CD4-positive, alpha-beta T cell (primary cell): ENCODE data around the gene SOX3. TPM values are rescaled to one million over a fixed set of nuclear protein-coding genes. Genes with fewer than 3 reads are reported as not detected.

ENCODE experiments used
- ATAC-seq: fragments of 200-7000 bp; cut with Tn5 transposase; one replicate; pipeline ENCODE4 v1.10.0; 2022; ENCODE audit warnings: mild to moderate bottlenecking; ENCODE audit not compliant: poor library complexity
- CTCF ChIA-PET: fragments of 350-600 bp; sonication (Branson Sonifier 250); formaldehyde crosslinking; loops from one replicate; lab custom pipeline; 2021; ENCODE audit warnings: antibody characterized with exemption, inconsistent platforms; lab: Charles Lee
- POLR2A ChIA-PET: fragments of 350-600 bp; sonication (Branson Sonifier 250); formaldehyde crosslinking; loops from one replicate; lab custom pipeline; 2021; ENCODE audit warnings: antibody characterized with exemption, inconsistent platforms; lab: Charles Lee
- DNase-seq, 14 experiments: peaks; one replicate each; pipeline ENCODE4 v3.0.0-alpha.2; 2013 to 2020; ENCODE audit warnings: mixed read lengths in 2 of 14
- H3K27ac ChIP-seq, 2 donors: one replicate each; pipeline versions ENCODE4 v1.5.1 to v1.7.0; 2013; ENCODE audit warnings: low read length in 2 of 2, low read depth in 1 of 2, mild to moderate bottlenecking in 1 of 2
- H3K27me3 ChIP-seq, 2 experiments: 1 replicate in 1 of 2; 2 replicates in 1 of 2; pipeline versions ENCODE4 v1.6.1 to v1.7.0; 2013; ENCODE audit warnings: low read length in 2 of 2, control low read depth in 1 of 2, mild to moderate bottlenecking in 1 of 2, moderate library complexity in 1 of 2; ENCODE audit not compliant: insufficient read depth in 2 of 2, control insufficient read depth in 1 of 2
- H3K36me3 ChIP-seq: one replicate; pipeline ENCODE4 v1.6.1; 2013; ENCODE audit warnings: low read length, control low read depth; ENCODE audit not compliant: insufficient read depth
- H3K4me1 ChIP-seq: one replicate; pipeline ENCODE4 v1.6.1; 2013; ENCODE audit warnings: low read length, control low read depth; ENCODE audit not compliant: insufficient read depth
- H3K4me3 ChIP-seq: one replicate; pipeline ENCODE4 v1.5.1; 2013; ENCODE audit warnings: mild to moderate bottlenecking, low read length, moderate library complexity
- H3K9me3 ChIP-seq, 2 experiments: 1 replicate in 1 of 2; 2 replicates in 1 of 2; pipeline versions ENCODE4 v1.6.1 to v1.7.0; 2013; ENCODE audit warnings: low read length in 2 of 2, mild to moderate bottlenecking in 2 of 2, control low read depth in 1 of 2, moderate library complexity in 1 of 2; ENCODE audit not compliant: control insufficient read depth in 1 of 2, insufficient read depth in 1 of 2
- H3K27ac Mint-ChIP-seq: one replicate; pipeline ENCODE4 v1.8.0; 2020; ENCODE audit warnings: mixed read lengths
- H3K27me3 Mint-ChIP-seq: one replicate; pipeline ENCODE4 v1.8.0; 2021; ENCODE audit warnings: mixed read lengths
- H3K36me3 Mint-ChIP-seq: one replicate; pipeline ENCODE4 v1.8.0; 2021; ENCODE audit warnings: low read depth, mixed read lengths
- H3K4me1 Mint-ChIP-seq: one replicate; pipeline ENCODE4 v1.8.0; 2021; ENCODE audit warnings: low read depth, mixed read lengths
- H3K4me3 Mint-ChIP-seq: one replicate; pipeline ENCODE4 v1.8.0; 2020; ENCODE audit warnings: mild to moderate bottlenecking, mixed read lengths
- H3K9me3 Mint-ChIP-seq: one replicate; pipeline ENCODE4 v1.8.0; 2020; ENCODE audit warnings: mixed read lengths
- intact Hi-C, 2 experiments: fragments of 100-400 bp; cut with DNase I in 1 of 2; cut with micrococcal nuclease in 1 of 2; formaldehyde crosslinking; loops; one replicate each; pipeline versions ENCODE4 v1.15.1 to v1.9.0; 2023 to 2025; cut with DNase I, micrococcal nuclease
- total RNA-seq, 174 experiments: library from RNA in 2 of 174; stranded (reverse) in 2 of 174; gene quantifications; one replicate each; pipeline ENCODE4 v1.2.3 and lab custom pipeline; 2021 to 2026
- TF ChIP-seq, protein P1 (sequence below): fragments of 200-600 bp; IDR thresholded peaks from one replicate; pipeline ENCODE4 v1.8.0; 2022; ENCODE audit warnings: antibody characterized with exemption, mild to moderate bottlenecking

The SOX3 gene
- total RNA-seq, 2 experiments from 2014 or later = not detected

DNA sequence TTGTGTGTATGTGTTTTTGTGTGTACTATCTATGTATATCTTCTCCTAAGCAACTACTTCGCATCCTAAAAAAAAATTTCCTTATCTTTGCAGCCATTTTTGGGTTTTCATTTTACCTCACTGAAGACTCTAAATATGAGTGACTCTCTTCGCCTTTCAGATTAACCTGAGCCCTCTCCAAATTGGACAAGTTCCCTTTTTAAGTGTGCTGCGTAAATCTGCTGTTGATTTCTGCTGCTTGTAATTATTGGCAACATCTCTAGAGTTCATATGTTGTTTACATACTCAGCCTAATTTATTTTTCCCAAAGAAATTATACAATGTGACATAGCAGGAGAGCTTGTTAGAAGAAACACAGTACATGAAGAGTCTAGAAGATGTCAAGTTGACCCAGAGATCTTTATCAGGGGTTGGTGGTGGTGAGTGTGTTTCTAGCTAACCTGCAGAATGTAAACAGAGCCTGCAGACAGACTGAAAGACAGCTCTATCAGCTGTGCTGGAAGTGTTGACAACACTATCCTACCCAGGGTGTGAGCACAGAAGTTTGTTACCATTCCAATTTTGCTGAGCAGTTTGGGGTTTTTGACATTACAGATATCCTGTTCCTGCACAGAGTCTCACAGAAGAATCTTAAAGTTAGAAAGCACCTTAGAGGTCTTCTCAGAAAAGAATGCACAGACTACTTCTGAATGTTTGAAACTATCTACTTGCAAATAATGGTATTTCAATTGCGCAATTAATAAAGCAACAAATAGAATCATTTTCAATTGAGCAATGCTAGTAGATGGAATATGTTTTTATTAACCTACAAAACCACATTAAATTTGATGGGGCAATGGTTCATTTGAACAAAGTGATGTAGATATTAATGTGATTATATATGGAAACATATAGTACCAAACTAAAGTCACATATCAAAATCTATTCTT lies 12.5 kb downstream of the SOX3 start:
- TF ChIP-seq, protein P1, sequence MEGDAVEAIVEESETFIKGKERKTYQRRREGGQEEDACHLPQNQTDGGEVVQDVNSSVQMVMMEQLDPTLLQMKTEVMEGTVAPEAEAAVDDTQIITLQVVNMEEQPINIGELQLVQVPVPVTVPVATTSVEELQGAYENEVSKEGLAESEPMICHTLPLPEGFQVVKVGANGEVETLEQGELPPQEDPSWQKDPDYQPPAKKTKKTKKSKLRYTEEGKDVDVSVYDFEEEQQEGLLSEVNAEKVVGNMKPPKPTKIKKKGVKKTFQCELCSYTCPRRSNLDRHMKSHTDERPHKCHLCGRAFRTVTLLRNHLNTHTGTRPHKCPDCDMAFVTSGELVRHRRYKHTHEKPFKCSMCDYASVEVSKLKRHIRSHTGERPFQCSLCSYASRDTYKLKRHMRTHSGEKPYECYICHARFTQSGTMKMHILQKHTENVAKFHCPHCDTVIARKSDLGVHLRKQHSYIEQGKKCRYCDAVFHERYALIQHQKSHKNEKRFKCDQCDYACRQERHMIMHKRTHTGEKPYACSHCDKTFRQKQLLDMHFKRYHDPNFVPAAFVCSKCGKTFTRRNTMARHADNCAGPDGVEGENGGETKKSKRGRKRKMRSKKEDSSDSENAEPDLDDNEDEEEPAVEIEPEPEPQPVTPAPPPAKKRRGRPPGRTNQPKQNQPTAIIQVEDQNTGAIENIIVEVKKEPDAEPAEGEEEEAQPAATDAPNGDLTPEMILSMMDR = no peak
- Mint-ChIP-seq H3K27me3 (peaks cover 16% of the 10 kb centered on the region), H3K4me1 (no peaks in the 10 kb centered on the region), H3K27ac (no peak overlapping the region), H3K4me3 (no peak overlapping the region), H3K36me3 (no peaks in the 10 kb centered on the region), H3K9me3 (no peaks in the 10 kb centered on the region)
- Histone ChIP-seq H3K4me3 (no peak overlapping the region), H3K27me3 (no peaks in the 10 kb centered on the region), H3K4me1 (no peaks in the 10 kb centered on the region), H3K9me3 (no peaks in the 10 kb centered on the region), H3K27ac (no peak overlapping the region), H3K36me3 (no peaks in the 10 kb centered on the region)
- POLR2A ChIA-PET = no interaction called here
- ATAC-seq (no peak), DNase-seq (no peak)
- CTCF ChIA-PET = no interaction called here
- intact Hi-C loops = no loop called here

- no peak overlapping the region for H3K27ac Mint-ChIP-seq
- no peak overlapping the region for H3K4me3 Mint-ChIP-seq
- H3K4me3 ChIP-seq = no peak overlapping the region
- no peak for ATAC-seq
- intact Hi-C loops = no loop called here
- no peaks in the 10 kb centered on the region for H3K36me3 Mint-ChIP-seq
- CTCF ChIA-PET = no interaction called here
- no peaks in the 10 kb centered on the region for H3K4me1 Mint-ChIP-seq
- POLR2A ChIA-PET = no interaction called here
- no peaks in the 10 kb centered on the region for H3K4me1 ChIP-seq
- DNase-seq = no peak
- H3K36me3 ChIP-seq = no peaks in the 10 kb centered on the region
- no peaks in the 10 kb centered on the region for H3K27me3 Mint-ChIP-seq
- H3K9me3 Mint-ChIP-seq = no peaks in the 10 kb centered on the region
- H3K27ac ChIP-seq = no peak overlapping the region
- TF ChIP-seq, protein P1 = no peak
- no peaks in the 10 kb centered on the region for H3K27me3 ChIP-seq
- H3K9me3 ChIP-seq = no peaks in the 10 kb centered on the region
Measured at GRCh38 chrX:140480765-140481164, 24.1 kb downstream of the SOX3 start.

DNA sequence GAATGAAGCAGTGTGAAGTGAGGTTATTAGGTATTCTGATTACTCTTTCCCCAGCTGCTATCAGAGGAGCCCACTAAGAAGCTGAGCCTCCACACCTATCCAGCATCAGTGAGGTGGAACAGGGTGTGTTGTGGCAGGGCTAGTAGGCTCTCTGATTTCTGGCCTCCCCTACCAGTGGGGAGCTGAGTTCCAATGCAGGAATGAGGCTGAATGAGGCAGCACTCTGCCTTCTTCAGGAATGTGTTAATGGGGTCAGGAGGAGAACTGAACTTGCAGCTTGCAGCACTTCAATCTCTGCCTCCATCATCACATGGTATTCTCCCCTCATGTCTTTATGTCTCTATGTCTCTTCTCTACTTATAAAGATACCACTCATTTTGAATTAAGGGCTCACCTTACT lies 26.9 kb downstream of the SOX3 start:
- ChIA-PET CTCF (no interaction called here), POLR2A (no interaction called here)
- Mint-ChIP-seq H3K4me1 (no peaks in the 10 kb centered on the region), H3K9me3 (no peaks in the 10 kb centered on the region), H3K4me3 (no peak overlapping the region), H3K27me3 (no peaks in the 10 kb centered on the region), H3K36me3 (no peaks in the 10 kb centered on the region), H3K27ac (no peak overlapping the region)
- no peak for ATAC-seq
- DNase-seq = no peak
- TF ChIP-seq, protein P1 = no peak
- peaks cover 8 to 10% of the 10 kb centered on the region in 2 experiments for H3K9me3 ChIP-seq
- H3K36me3 ChIP-seq = no peaks in the 10 kb centered on the region
- no peaks in the 10 kb centered on the region for H3K27me3 ChIP-seq
- intact Hi-C loops = no loop called here
- no peak overlapping the region for H3K27ac ChIP-seq
- no peak overlapping the region for H3K4me3 ChIP-seq
- H3K4me1 ChIP-seq = no peaks in the 10 kb centered on the region
